GM10847 (cell line): ENCODE results near the gene DAG1.

Experiments
- POLR2A ChIP-seq: IDR thresholded peaks from 2 replicates; pipeline ENCODE4 v1.6.1; 2011; ENCODE audit not compliant: insufficient read length; ENCODE audit errors: extremely low read depth

Gene DAG1

GRCh38 chr3:49523756-49524747 lies 54.0 kb downstream of the DAG1 start:
- no peak for TF ChIP-seq POLR2A

GRCh38 chr3:49529567-49529966 lies 59.5 kb downstream of the DAG1 start:
- TF ChIP-seq POLR2A: no peak

- TF ChIP-seq POLR2A: no peak
These were observed 60.2 kb downstream of the DAG1 start for GRCh38 chr3:49530231-49530630.

GRCh38 chr3:49530701-49531100 lies 60.6 kb downstream of the DAG1 start:
- TF ChIP-seq POLR2A: no peak

GRCh38 chr3:49531218-49531617 lies 61.2 kb downstream of the DAG1 start:
- no peak for TF ChIP-seq POLR2A

- no peak for TF ChIP-seq POLR2A
These were observed 61.6 kb downstream of the DAG1 start for GRCh38 chr3:49531715-49532114.

GRCh38 chr3:49533031-49533430 lies 63.0 kb downstream of the DAG1 start:
- TF ChIP-seq POLR2A: no peak

GRCh38 chr3:49533786-49534519 lies 63.9 kb downstream of the DAG1 start:
- no peak for TF ChIP-seq POLR2A

- no peak for TF ChIP-seq POLR2A
These were observed 64.7 kb downstream of the DAG1 start for GRCh38 chr3:49534581-49535441.

GRCh38 chr3:49535971-49536874 lies 66.2 kb downstream of the DAG1 start:
- no peak for TF ChIP-seq POLR2A

GRCh38 chr3:49536875-49537533 lies 66.9 kb downstream of the DAG1 start:
- no peak for TF ChIP-seq POLR2A

GRCh38 chr3:49539659-49540560 lies 69.8 kb downstream of the DAG1 start:
- no peak for TF ChIP-seq POLR2A

- TF ChIP-seq POLR2A: no peak
These were observed 82.0 kb downstream of the DAG1 start for GRCh38 chr3:49552087-49552486.

GRCh38 chr3:49553324-49553691 lies 83.2 kb downstream of the DAG1 start:
- TF ChIP-seq POLR2A: no peak
